Thoracic aorta (tissue), 2 donors: Measurements from ENCODE around the gene RHOC. TPM values are rescaled to one million over a fixed set of nuclear protein-coding genes. Genes with fewer than 3 reads are reported as not detected.

Experiments
- ATAC-seq: fragments of 150-250 bp; one replicate; pipeline ENCODE4 v1.8.0; 2017; ENCODE audit warnings: low read depth; ENCODE audit not compliant: insufficient number of reproducible peaks, low FRiP score
- DNase-seq: peaks from one replicate; pipeline ENCODE4 v3.0.0-alpha.2; 2020; ENCODE audit warnings: low spot score
- H3K27ac ChIP-seq, 2 donors: fragments of 200-600 bp; sonication (generic); 1 replicate in 1 of 2; 2 replicates in 1 of 2; pipeline ENCODE4 v1.5.1; 2016; ENCODE audit warnings: mild to moderate bottlenecking in 2 of 2, moderate library complexity in 2 of 2
- H3K27me3 ChIP-seq: fragments of 200-600 bp; sonication (generic); replicated peaks from 2 replicates; pipeline ENCODE4 v1.6.0; 2016; ENCODE audit warnings: mild to moderate bottlenecking; ENCODE audit not compliant: insufficient read depth
- H3K36me3 ChIP-seq: fragments of 200-600 bp; sonication (generic); one replicate; pipeline ENCODE4 v1.5.1; 2016
- H3K4me1 ChIP-seq, 2 donors: fragments of 200-600 bp; sonication (generic); 1 replicate in 1 of 2; 2 replicates in 1 of 2; pipeline versions ENCODE4 v1.5.1 to v1.6.0; 2016; ENCODE audit warnings: low read depth in 2 of 2, mild to moderate bottlenecking in 1 of 2; ENCODE audit not compliant: control insufficient read depth in 1 of 2
- H3K4me3 ChIP-seq: fragments of 200-600 bp; sonication (generic); 2 replicates; pipeline ENCODE4 v1.5.1; 2016; ENCODE audit warnings: mild to moderate bottlenecking
- H3K9me3 ChIP-seq: fragments of 200-600 bp; sonication (generic); 2 replicates; pipeline ENCODE4 v1.5.1; 2016
- CTCF ChIP-seq: fragments of 200-600 bp; sonication (generic); IDR thresholded peaks from one replicate; pipeline ENCODE4 v1.5.1; 2019; ENCODE audit warnings: antibody characterized with exemption
- total RNA-seq, 2 donors: library from RNA; depleted of rRNA; stranded (reverse); fragments of >200 nt; gene quantifications; one replicate each; pipeline versions ENCODE4 v1.1.0 to v1.2.3, GENCODE V29; 2016

RHOC gene
- total RNA-seq, 2 donors from 2014 or later, result 297 to 378 TPM

DNA sequence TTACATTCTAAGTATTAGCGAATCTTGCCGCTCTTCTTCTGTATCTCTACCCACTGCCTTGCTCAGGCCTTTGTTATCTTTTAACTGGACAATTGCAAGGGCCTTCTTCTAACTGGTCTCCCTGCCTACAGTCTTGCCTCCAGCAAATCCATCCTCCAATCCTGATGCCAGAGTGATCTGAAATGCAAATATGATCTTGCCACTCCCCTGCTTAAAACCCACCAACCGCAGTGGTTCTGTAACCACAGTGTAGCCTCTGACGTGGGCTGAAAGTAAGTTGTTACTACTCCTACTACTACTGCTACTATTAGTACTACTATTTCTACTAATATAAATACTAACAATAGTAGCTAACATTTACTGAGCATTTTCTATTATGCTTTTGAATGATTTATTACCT, 20.1 kb downstream of the RHOC start:
- Histone ChIP-seq H3K4me1 (no peaks in the 10 kb centered on the region), H3K9me3 (no peaks in the 10 kb centered on the region), H3K27me3 (no peaks in the 10 kb centered on the region), H3K4me3 (no peak overlapping the region), H3K27ac (no peak overlapping the region), H3K36me3 (peaks cover 11% of the 10 kb centered on the region)
- no peak for DNase-seq
- no peak for TF ChIP-seq CTCF
- no peak for ATAC-seq

DNA sequence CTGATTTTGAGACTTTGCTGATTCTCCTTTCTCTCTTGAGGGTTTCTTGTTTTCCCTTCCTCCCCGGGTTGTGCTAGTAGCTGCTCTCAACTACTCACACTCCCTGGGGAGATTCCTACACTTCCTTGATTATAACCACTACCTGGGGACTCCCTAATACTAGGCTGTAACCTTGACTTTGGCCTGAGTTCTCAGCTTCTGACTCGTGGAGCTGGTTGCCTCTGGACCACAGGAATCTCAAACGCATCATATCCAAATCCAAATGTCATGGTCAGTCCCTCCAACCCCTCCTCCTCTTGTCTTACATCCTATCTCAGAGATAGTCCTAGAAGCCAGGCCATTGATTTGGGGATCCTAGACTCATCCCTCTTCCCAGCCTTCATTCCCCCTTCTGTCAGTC, 20.5 kb downstream of the RHOC start:
- DNase-seq (no peak), ATAC-seq (no peak)
- peaks cover 8% of the 10 kb centered on the region for H3K36me3 ChIP-seq
- no peak overlapping the region for H3K27ac ChIP-seq
- H3K4me1 ChIP-seq, result no peaks in the 10 kb centered on the region
- H3K27me3 ChIP-seq, result no peaks in the 10 kb centered on the region
- H3K4me3 ChIP-seq, result no peak overlapping the region
- no peaks in the 10 kb centered on the region for H3K9me3 ChIP-seq
- TF ChIP-seq CTCF, result no peak

GRCh38 chr1:112685913-112686312, 21.0 kb downstream of the RHOC start:
- Histone ChIP-seq H3K4me1 (no peaks in the 10 kb centered on the region), H3K4me3 (no peak overlapping the region), H3K27ac (no peak overlapping the region), H3K9me3 (no peaks in the 10 kb centered on the region), H3K27me3 (no peaks in the 10 kb centered on the region), H3K36me3 (peaks cover 8% of the 10 kb centered on the region)
- ATAC-seq (no peak), DNase-seq (no peak)
- no peak for TF ChIP-seq CTCF

- TF ChIP-seq CTCF, result no peak
- ATAC-seq, result no peak
- Histone ChIP-seq H3K27ac (no peak overlapping the region), H3K27me3 (no peaks in the 10 kb centered on the region), H3K9me3 (no peaks in the 10 kb centered on the region), H3K4me1 (peaks cover 7 to 19% of the 10 kb centered on the region in 2 donors), H3K36me3 (no peaks in the 10 kb centered on the region), H3K4me3 (no peak overlapping the region)
- DNase-seq, result no peak
Measured at GRCh38 chr1:112678605-112679004, 28.3 kb downstream of the RHOC start.

DNA sequence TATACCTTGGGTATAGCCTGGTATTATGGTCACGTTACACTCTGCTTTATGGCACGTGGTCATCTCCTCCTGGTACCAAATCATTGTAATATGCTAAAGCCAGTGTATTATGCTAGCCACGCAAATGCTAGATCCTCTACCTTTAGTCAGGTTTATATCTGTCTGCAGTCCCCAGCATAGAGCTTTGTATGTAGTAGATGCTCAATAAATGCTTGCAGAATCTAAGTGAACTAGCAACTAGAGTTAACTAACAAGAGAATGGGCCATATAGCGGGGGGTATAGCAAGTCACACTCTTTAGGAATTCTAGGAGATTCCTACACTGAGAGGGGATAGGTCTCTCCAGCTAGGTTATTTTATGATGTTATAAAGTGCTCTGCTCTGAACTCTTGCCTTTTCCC, 29.4 kb downstream of the RHOC start:
- Histone ChIP-seq H3K27ac (no peak overlapping the region), H3K9me3 (no peaks in the 10 kb centered on the region), H3K36me3 (no peaks in the 10 kb centered on the region), H3K27me3 (no peaks in the 10 kb centered on the region), H3K4me1 (peaks cover 11 to 24% of the 10 kb centered on the region in 2 donors), H3K4me3 (no peak overlapping the region)
- no peak for ATAC-seq
- no peak for TF ChIP-seq CTCF
- no peak for DNase-seq
